ENCODE results near the gene ITGB1BP1.

DNA sequence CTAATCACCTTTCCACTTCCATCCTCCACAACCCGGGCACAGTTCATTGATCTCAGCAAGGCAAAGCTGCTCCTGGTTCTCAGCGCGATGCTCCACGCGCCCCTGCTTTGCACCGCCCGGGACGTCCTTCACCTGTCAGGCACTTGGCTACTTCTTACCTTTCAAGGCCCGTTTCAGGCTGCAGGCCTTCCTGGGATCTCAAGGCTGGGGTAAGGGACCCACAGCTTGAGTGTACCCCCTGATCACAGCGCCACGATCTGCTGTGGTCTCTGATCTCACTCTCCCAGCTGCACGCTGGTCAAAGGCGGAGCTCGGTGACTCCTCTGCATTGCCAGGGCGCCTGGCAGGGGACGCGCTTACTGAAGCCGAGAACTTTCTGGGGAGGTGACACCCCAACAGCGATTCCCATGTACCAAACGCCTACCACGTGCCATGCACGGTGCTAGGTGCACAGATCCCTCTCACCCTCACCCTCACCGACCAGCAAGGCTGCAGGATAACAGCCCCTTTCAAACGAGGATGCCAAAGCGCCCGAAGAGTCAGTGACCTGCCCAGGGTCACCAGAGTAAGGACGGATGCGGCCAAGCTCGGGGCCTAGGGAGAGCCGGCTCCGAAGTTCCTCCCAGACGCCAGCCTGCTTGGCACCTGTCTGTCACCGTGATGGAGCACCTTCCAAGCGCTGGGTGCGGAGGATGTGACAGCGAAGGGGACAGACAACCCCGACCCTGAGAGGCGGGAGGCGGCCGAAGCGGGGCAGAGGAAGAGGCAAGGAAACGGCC is 818 bp downstream of the ITGB1BP1 start:
- TF ChIP-seq, protein P1, sequence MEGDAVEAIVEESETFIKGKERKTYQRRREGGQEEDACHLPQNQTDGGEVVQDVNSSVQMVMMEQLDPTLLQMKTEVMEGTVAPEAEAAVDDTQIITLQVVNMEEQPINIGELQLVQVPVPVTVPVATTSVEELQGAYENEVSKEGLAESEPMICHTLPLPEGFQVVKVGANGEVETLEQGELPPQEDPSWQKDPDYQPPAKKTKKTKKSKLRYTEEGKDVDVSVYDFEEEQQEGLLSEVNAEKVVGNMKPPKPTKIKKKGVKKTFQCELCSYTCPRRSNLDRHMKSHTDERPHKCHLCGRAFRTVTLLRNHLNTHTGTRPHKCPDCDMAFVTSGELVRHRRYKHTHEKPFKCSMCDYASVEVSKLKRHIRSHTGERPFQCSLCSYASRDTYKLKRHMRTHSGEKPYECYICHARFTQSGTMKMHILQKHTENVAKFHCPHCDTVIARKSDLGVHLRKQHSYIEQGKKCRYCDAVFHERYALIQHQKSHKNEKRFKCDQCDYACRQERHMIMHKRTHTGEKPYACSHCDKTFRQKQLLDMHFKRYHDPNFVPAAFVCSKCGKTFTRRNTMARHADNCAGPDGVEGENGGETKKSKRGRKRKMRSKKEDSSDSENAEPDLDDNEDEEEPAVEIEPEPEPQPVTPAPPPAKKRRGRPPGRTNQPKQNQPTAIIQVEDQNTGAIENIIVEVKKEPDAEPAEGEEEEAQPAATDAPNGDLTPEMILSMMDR (IDR thresholded peaks at IDR 0.05; ENCODE audit: low read depth, low read length) = no peak
- no peak for TF ChIP-seq POLR2A (IDR thresholded peaks at IDR 0.05; ENCODE audit: extremely low read depth, insufficient read length)
